ENCODE results near the gene TBC1D8.

Gene TBC1D8

GRCh38 chr2:100983684-100984310 is 167.4 kb downstream of the TBC1D8 start:
- DNase-seq (ENCODE audit: low read depth) = no peak

DNA sequence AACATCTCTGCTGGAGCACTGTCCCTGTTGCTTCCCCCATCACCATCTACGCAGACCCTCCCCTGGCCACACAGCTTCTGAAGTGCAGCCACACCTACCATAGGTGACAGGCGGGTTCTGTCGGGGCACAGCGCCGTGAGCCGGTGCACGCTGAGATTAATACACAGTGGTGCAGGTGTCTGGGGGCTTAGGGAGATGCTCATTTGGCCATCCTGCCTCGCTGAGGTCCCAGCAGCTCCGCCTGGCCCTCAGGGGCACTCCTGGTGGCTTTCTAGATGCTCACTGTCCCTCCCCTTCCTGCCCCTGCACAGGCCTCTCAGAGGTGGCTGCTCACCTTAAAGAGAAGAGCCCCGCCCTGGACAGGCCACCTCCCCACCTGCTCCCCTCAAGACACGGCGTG is 168.0 kb downstream of the TBC1D8 start:
- no peak overlapping the region for H3K4me3 ChIP-seq (ENCODE audit: low read depth, low read length)
- DNase-seq (ENCODE audit: low read depth) = no peak
- TF ChIP-seq CTCF (IDR thresholded peaks at IDR 0.05; ENCODE audit: control insufficient read depth, extremely low read depth, insufficient read depth) = no peak

More at GRCh38 chr2:100983684-100984310, 167.4 kb downstream of the TBC1D8 start:
- H3K4me3 ChIP-seq (ENCODE audit: low read depth, low read length) = no peak overlapping the region
- no peak for TF ChIP-seq CTCF (IDR thresholded peaks at IDR 0.05; ENCODE audit: control insufficient read depth, extremely low read depth, insufficient read depth)

DNA sequence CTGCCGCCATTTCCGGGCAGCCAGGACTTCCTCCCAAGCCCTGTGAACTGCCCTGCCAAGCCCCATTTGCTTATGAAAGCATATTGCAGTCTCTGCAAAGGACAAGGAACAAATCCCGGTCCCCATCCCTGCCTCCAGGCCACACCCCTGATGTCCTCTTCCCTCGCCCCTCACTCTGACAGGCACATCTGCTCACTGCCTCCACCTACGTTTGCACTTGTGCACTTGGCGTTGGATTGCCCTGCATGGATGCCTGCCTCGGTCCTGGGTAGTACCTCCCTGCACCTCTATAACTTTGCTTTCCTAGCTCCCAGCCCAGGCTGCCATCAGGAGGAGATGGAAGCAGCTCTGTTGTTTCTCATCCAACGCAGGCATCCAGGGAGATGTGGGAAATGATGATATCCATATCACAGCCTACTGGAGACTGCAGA is 168.7 kb downstream of the TBC1D8 start:
- TF ChIP-seq CTCF (IDR thresholded peaks at IDR 0.05; ENCODE audit: control insufficient read depth, extremely low read depth, insufficient read depth) = no peak
- no peak overlapping the region for H3K4me3 ChIP-seq (ENCODE audit: low read depth, low read length)
- no peak for DNase-seq (ENCODE audit: low read depth)

- TF ChIP-seq CTCF (IDR thresholded peaks at IDR 0.05; ENCODE audit: control insufficient read depth, extremely low read depth, insufficient read depth) = no peak
- no peak overlapping the region for H3K4me3 ChIP-seq (ENCODE audit: low read depth, low read length)
- no peak for DNase-seq (ENCODE audit: low read depth)
Observed at GRCh38 chr2:100981011-100981410, 170.2 kb downstream of the TBC1D8 start.

- DNase-seq (ENCODE audit: low read depth) = no peak
- no peak for TF ChIP-seq CTCF (IDR thresholded peaks at IDR 0.05; ENCODE audit: control insufficient read depth, extremely low read depth, insufficient read depth)
- H3K4me3 ChIP-seq (ENCODE audit: low read depth, low read length) = no peak overlapping the region
Observed at GRCh38 chr2:100980046-100980445, 171.1 kb downstream of the TBC1D8 start.

- no peak for DNase-seq (ENCODE audit: low read depth)
- no peak for TF ChIP-seq CTCF (IDR thresholded peaks at IDR 0.05; ENCODE audit: control insufficient read depth, extremely low read depth, insufficient read depth)
- no peak overlapping the region for H3K4me3 ChIP-seq (ENCODE audit: low read depth, low read length)
Observed at GRCh38 chr2:100978582-100979191, 172.5 kb downstream of the TBC1D8 start.

DNA sequence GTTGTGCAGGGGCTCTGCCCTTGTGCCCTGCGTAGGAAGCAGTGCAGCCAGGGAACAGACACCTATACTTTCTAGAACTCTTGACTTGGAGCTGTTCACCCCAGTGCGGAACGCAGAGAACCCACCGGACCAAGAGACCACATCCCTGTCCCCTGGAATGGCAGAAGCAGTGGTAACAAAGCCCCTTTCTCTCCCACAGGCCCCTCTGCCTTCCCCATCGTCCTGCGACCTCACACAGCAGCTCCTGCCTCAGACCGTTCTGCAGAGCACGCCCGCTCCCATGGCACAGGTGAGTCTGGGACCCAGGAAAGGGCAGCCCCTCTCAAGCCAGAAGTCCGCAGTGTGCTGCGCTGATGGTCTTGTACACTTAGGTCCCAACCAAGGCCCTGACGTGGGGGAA is 173.7 kb downstream of the TBC1D8 start:
- no peak overlapping the region for H3K4me3 ChIP-seq (ENCODE audit: low read depth, low read length)
- TF ChIP-seq CTCF (IDR thresholded peaks at IDR 0.05; ENCODE audit: control insufficient read depth, extremely low read depth, insufficient read depth) = no peak
- no peak for DNase-seq (ENCODE audit: low read depth)

Measured in LNCaP clone FGC (cell line).